HepG2 (cell line): Measurements from ENCODE around the gene TMEM87A. TPM values are rescaled to one million over a fixed set of nuclear protein-coding genes. Genes with fewer than 3 reads are reported as not detected.

Source experiments
- ATAC-seq: fragments of 200-7000 bp; cut with Tn5 transposase; 3 replicates; pipeline ENCODE4 v1.9.1; 2020; ENCODE audit warnings: mild to moderate bottlenecking, moderate library complexity
- BruUV-seq: library from RNA; stranded (reverse); fragments of 400-500 nt; replicated peaks from 2 replicates; lab custom pipeline; 2021; lab: Mats Ljungman, UMichigan
- CTCF ChIA-PET: fragments of 300-600 bp; formaldehyde crosslinking; extraction: SDS; loops from one replicate; lab custom pipeline; 2021; ENCODE audit warnings: low total read pairs, inconsistent platforms, low intra/inter-chr PET ratio; lab: Yijun Ruan, JAX
- POLR2A ChIA-PET: fragments of 350-600 bp; sonication (Branson Sonifier 250); formaldehyde crosslinking; loops from one replicate; lab custom pipeline; 2020; ENCODE audit warnings: antibody characterized with exemption, inconsistent platforms; lab: Yijun Ruan, JAX
- DNase-seq: peaks from one replicate; pipeline ENCODE4 v3.0.0-alpha.2; 2015; ENCODE audit warnings: low spot score
- FAIRE-seq: peaks from 3 replicates; lab custom pipeline; 2011; peaks lifted over from hg19 to GRCh38; lab: Jason Lieb, UNC
- H2AFZ ChIP-seq: one replicate; pipeline ENCODE4 v1.6.1; 2011; ENCODE audit warnings: low read length, inconsistent platforms
- H3K27ac ChIP-seq: fragments of 300-600 bp; 3 replicates; pipeline ENCODE4 v1.8.0; 2011; ENCODE audit warnings: mixed run types, mild to moderate bottlenecking, mixed read lengths, low read length, inconsistent platforms; ENCODE audit not compliant: insufficient read depth; ENCODE audit errors: extremely low read length
- H3K27me3 ChIP-seq, 2 experiments: fragments of 200-600 bp in 1 of 2; 2 replicates in 1 of 2; 3 replicates in 1 of 2; pipeline versions ENCODE4 v1.6.0 to v1.8.0; 2011; ENCODE audit warnings: low read length in 2 of 2, mild to moderate bottlenecking in 2 of 2, moderate library complexity in 2 of 2, inconsistent platforms in 1 of 2; ENCODE audit not compliant: insufficient read depth in 2 of 2, control insufficient read depth in 1 of 2
- H3K36me3 ChIP-seq, 2 experiments: fragments of 200-600 bp in 1 of 2; replicated peaks in 1 of 2; 2 replicates in 1 of 2; 3 replicates in 1 of 2; pipeline versions ENCODE4 v1.5.1 to v1.8.0; 2011; ENCODE audit warnings: low read length in 2 of 2, inconsistent platforms in 1 of 2; ENCODE audit not compliant: insufficient read depth in 2 of 2, control insufficient read depth in 1 of 2
- H3K4me1 ChIP-seq: 2 replicates; pipeline ENCODE4 v1.5.1; 2012; ENCODE audit warnings: low read length, inconsistent platforms; ENCODE audit not compliant: insufficient read depth
- H3K4me2 ChIP-seq: 2 replicates; pipeline ENCODE4 v1.6.0; 2011; ENCODE audit warnings: low read depth, low read length, inconsistent platforms
- H3K4me3 ChIP-seq, 3 experiments: fragments of 200-600 bp in 1 of 3; sonication (generic), shearing (Covaris generic) in 1 of 3; replicated peaks in 1 of 3; 2 replicates each; pipeline ENCODE4 v1.5.1; 2011 to 2016; ENCODE audit warnings: low read length in 3 of 3, inconsistent platforms in 2 of 3, low read depth in 2 of 3, mild to moderate bottlenecking in 2 of 3, control low read depth in 1 of 3, mixed read lengths in 1 of 3; ENCODE audit not compliant: insufficient read depth in 1 of 3
- H3K79me2 ChIP-seq: one replicate; pipeline ENCODE4 v1.6.1; 2011; ENCODE audit warnings: low read length, inconsistent platforms; ENCODE audit not compliant: insufficient read depth
- H3K9ac ChIP-seq: 2 replicates; pipeline ENCODE4 v1.6.0; 2011; ENCODE audit warnings: mild to moderate bottlenecking, low read depth, low read length, inconsistent platforms; ENCODE audit not compliant: insufficient read depth
- H3K9me3 ChIP-seq: 2 replicates; pipeline ENCODE4 v1.5.1; 2012; ENCODE audit warnings: mild to moderate bottlenecking, low read length
- H4K20me1 ChIP-seq: 2 replicates; pipeline ENCODE4 v1.6.0; 2011; ENCODE audit warnings: inconsistent platforms, mild to moderate bottlenecking, low read length, moderate library complexity; ENCODE audit not compliant: insufficient read depth
- ARID3A ChIP-seq: IDR thresholded peaks from 2 replicates; pipeline ENCODE4 v1.6.1; 2012; ENCODE audit warnings: low read depth, low read length, improper control_type of control experiment
- ATF7 ChIP-seq, 2 experiments: fragments of 450-650 bp in 1 of 2; sonication (generic) in 1 of 2; formaldehyde crosslinking in 1 of 2; IDR thresholded peaks; 2 replicates each; pipeline versions ENCODE4 v1.4.0 to v1.6.1; 2016 to 2020; ENCODE audit warnings: antibody characterized with exemption in 1 of 2, mild to moderate bottlenecking in 1 of 2, missing genetic modification reagents in 1 of 2
- FOXK2 ChIP-seq: fragments of 450-650 bp; IDR thresholded peaks from 2 replicates; pipeline ENCODE4 v1.6.1; 2016
- FOXP1 ChIP-seq, 2 experiments: fragments of 450-650 bp in 1 of 2; IDR thresholded peaks; 2 replicates each; pipeline ENCODE4 v1.6.1; 2017 to 2018; ENCODE audit warnings: antibody characterized with exemption in 1 of 2
- FUBP1 ChIP-seq: sonication (generic); formaldehyde crosslinking; IDR thresholded peaks from 2 replicates; pipeline ENCODE4 v1.5.1; 2020; ENCODE audit warnings: missing genetic modification reagents, mild to moderate bottlenecking, borderline replicate concordance
- GATAD1 ChIP-seq: IDR thresholded peaks from 2 replicates; pipeline ENCODE4 v1.6.1; 2016; ENCODE audit warnings: missing genetic modification reagents, missing compliant biosample characterization
- HCFC1 ChIP-seq: fragments of 150-350 bp; IDR thresholded peaks from 2 replicates; pipeline ENCODE4 v1.6.1; 2014; ENCODE audit warnings: low read depth, low read length
- NFATC3 ChIP-seq: sonication (generic); formaldehyde crosslinking; IDR thresholded peaks from 2 replicates; pipeline ENCODE4 v1.5.1; 2020; ENCODE audit warnings: mild to moderate bottlenecking, missing genetic modification reagents
- SRSF4 ChIP-seq: fragments of 200-400 bp; formaldehyde crosslinking; IDR thresholded peaks from one replicate; pipeline ENCODE4 v1.6.1; 2018; ENCODE audit warnings: mild to moderate bottlenecking, low read depth, low read length, moderate library complexity; ENCODE audit not compliant: poor library complexity, severe bottlenecking
- STAT5B ChIP-seq: sonication (generic); formaldehyde crosslinking; IDR thresholded peaks from 2 replicates; pipeline ENCODE4 v1.4.0; 2020; ENCODE audit warnings: missing genetic modification reagents
- ZFP37 ChIP-seq: sonication (generic); formaldehyde crosslinking; IDR thresholded peaks from 2 replicates; pipeline ENCODE4 v1.4.0; 2020; ENCODE audit warnings: missing genetic modification reagents, borderline replicate concordance
- ZNF251 ChIP-seq: sonication (generic); formaldehyde crosslinking; IDR thresholded peaks from 2 replicates; pipeline ENCODE4 v1.9.0; 2021; ENCODE audit warnings: mild to moderate bottlenecking, missing genetic modification reagents
- ZNF547 ChIP-seq: sonication (generic); formaldehyde crosslinking; IDR thresholded peaks from 2 replicates; pipeline ENCODE4 v1.5.1; 2020; ENCODE audit warnings: mild to moderate bottlenecking, missing genetic modification reagents
- ZNF749 ChIP-seq: sonication (generic); formaldehyde crosslinking; IDR thresholded peaks from 2 replicates; pipeline ENCODE4 v1.8.0; 2022; ENCODE audit warnings: mild to moderate bottlenecking, missing genetic modification reagents, moderate library complexity, borderline replicate concordance
- WGBS: methylation state at CpG from one replicate; pipeline ENCODE4 v1.1.6; 2017; ENCODE audit warnings: low lambda C conversion rate; 5-methylcytosine and 5-hydroxymethylcytosine counted together
- in situ Hi-C: cut with HindIII; loops from 2 replicates; pipeline ENCODE4 v1.10.0; 2017; ENCODE audit warnings: low pct_unique_long_range_greater_than_20kb; ENCODE audit not compliant: extremely low pct_ligation_motif_present
- intact Hi-C: fragments of 100-400 bp; cut with micrococcal nuclease; formaldehyde crosslinking; loops from one replicate; pipeline ENCODE4 v1.10.0; 2022; ENCODE audit not compliant: unreplicated experiment
- polyA plus RNA-seq, 8 experiments: library from polyadenylated mRNA; depleted of rRNA in 3 of 8; stranded (reverse) in 7 of 8; unstranded in 1 of 8; fragments of >200 nt; fragmentation: Illumina TruSeq in 4 of 8; extraction: Trizol in 4 of 8; gene quantifications; 2 replicates each; pipeline versions ENCODE4 v1.2.1 to v1.2.3, GENCODE V29; 2011 to 2016; ENCODE audit warnings: low read depth in 4 of 8, missing spikeins in 1 of 8, mixed read lengths in 1 of 8; ENCODE audit not compliant: insufficient read depth in 1 of 8
- total RNA-seq, 5 experiments: library from RNA; depleted of rRNA; stranded (reverse); fragments of >200 nt; fragmentation: Illumina TruSeq; extraction: Trizol; gene quantifications; 2 replicates each; pipeline ENCODE4 v1.2.3, GENCODE V29; 2016; ENCODE audit warnings: low read depth in 1 of 5

TMEM87A gene
- total and polyA plus RNA-seq, 2 of the 13 experiments (the other 11 are each of a cell fraction or from before 2014, with no cell fraction given), result 20.2 to 42.8 TPM

- Histone ChIP-seq H2AFZ (no peak overlapping the region), H3K27me3 (no peaks in the 10 kb centered on the region; a peak in 1 of 5 replicates), H3K4me3 (peak overlapping the region in 1 of 3 experiments; percentile 29; a peak in 1 of 6 replicates), H3K4me1 (peaks cover 31% of the 10 kb centered on the region), H3K79me2 (peaks cover 57% of the 10 kb centered on the region), H3K4me2 (peak overlapping the region; percentile 89; the same call in 1 of the 2 replicates), H3K9me3 (no peaks in the 10 kb centered on the region), H3K9ac (no peak overlapping the region), H3K36me3 (peaks cover 1 to 27% of the 10 kb centered on the region in 2 experiments; a peak in 4 of 5 replicates), H4K20me1 (peaks cover 8% of the 10 kb centered on the region; the same call in 1 of the 2 replicates), H3K27ac (no peak overlapping the region)
- no peak for FAIRE-seq
- POLR2A ChIA-PET, result interaction anchor here (0.5 to 1.2 kb wide), 3 partner anchors 16 to 306 kb away, joined by 3 read pairs; no protein-coding TSS in a partner anchor
- in situ Hi-C loops (no loop called here), intact Hi-C loops (loop anchor here (5.0 kb wide), 1 partner anchor 202 kb away; no protein-coding TSS in a partner anchor)
- TF ChIP-seq FOXK2, result no peak
- no peak for TF ChIP-seq HCFC1
- TF ChIP-seq FOXP1 (IDR thresholded peaks at IDR 0.05), result no peak
- no peak for TF ChIP-seq FOXP1 (CRISPR knock-in tag; IDR thresholded peaks at IDR 0.05)
- no peak for TF ChIP-seq STAT5B (CRISPR knock-in tag)
- TF ChIP-seq SRSF4, result no peak
- no peak for TF ChIP-seq NFATC3 (CRISPR knock-in tag)
- TF ChIP-seq ZNF749 (CRISPR knock-in tag), result no peak
- no peak for TF ChIP-seq ZFP37 (CRISPR knock-in tag)
- TF ChIP-seq ATF7 (IDR thresholded peaks at IDR 0.05), result no peak
- TF ChIP-seq ATF7 (CRISPR knock-in tag; IDR thresholded peaks at IDR 0.05), result no peak
- TF ChIP-seq GATAD1, result no peak
- no peak for TF ChIP-seq ZNF547 (CRISPR knock-in tag)
- no peak for TF ChIP-seq ZNF251 (CRISPR knock-in tag)
- no peak for TF ChIP-seq FUBP1 (CRISPR knock-in tag)
- TF ChIP-seq ARID3A, result no peak
- no peak for DNase-seq
- no peak for ATAC-seq
- CTCF ChIA-PET, result no interaction called here
- BruUV-seq, result no TSS peak
- 87% methylated on average over 1 of the region's 2 CpGs for WGBS
These were observed 2.7 kb downstream of the TMEM87A start for GRCh38 chr15:42270551-42270950.
